ENCODE measurements around the gene KRT20.

The KRT20 gene

DNA sequence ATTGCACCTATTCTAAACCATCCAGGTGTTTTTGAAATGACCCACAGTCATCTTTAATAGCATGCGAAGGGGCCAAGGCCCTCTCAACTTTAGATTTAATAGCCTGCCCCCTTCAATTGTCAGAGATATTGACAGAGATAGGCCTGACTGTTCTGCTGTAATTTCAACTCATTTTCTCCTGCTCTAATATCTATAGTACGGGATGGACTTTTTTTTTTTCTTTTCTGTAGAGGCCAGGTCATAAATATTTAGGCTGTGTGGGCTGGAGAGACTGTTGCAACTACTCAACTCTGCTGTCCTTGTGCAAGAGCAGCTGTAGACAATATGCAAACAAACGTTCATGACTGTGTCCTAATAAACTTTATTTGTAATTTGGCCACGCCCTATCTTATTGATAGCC, 24.7 kb upstream of the KRT20 start:
- DNase-seq (ENCODE audit: low read depth) = no peak
- TF ChIP-seq, protein P1, sequence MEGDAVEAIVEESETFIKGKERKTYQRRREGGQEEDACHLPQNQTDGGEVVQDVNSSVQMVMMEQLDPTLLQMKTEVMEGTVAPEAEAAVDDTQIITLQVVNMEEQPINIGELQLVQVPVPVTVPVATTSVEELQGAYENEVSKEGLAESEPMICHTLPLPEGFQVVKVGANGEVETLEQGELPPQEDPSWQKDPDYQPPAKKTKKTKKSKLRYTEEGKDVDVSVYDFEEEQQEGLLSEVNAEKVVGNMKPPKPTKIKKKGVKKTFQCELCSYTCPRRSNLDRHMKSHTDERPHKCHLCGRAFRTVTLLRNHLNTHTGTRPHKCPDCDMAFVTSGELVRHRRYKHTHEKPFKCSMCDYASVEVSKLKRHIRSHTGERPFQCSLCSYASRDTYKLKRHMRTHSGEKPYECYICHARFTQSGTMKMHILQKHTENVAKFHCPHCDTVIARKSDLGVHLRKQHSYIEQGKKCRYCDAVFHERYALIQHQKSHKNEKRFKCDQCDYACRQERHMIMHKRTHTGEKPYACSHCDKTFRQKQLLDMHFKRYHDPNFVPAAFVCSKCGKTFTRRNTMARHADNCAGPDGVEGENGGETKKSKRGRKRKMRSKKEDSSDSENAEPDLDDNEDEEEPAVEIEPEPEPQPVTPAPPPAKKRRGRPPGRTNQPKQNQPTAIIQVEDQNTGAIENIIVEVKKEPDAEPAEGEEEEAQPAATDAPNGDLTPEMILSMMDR (conservative IDR thresholded peaks at IDR 0.05; ENCODE audit: low read depth, low read length) = no peak
- no peak overlapping the region for H3K4me3 ChIP-seq (ENCODE audit: low read length)

DNA sequence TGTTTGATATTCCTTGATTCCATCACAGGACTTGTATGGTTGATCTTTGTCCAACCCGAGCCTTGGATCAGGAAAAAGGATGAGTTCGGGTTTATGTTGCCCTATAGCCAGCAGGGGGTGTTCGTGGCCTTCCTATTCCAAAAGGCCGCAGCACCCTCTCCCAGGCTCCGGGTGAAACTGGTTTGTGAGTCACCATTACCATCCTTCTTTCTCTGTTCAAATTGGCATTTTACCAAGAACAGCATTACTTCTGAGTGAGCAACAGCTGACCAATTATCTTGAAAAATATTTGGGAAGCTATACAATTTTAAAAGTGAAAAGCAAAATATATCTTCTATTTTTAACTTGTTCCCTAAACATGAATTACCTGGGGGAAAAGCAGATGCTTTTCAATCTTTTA, 24.3 kb upstream of the KRT20 start:
- peak; percentile 86 for DNase-seq (ENCODE audit: low read depth)
- TF ChIP-seq, protein P1 (conservative IDR thresholded peaks at IDR 0.05; ENCODE audit: low read depth, low read length) = peak; percentile 80
- no peak overlapping the region for H3K4me3 ChIP-seq (ENCODE audit: low read length)

DNA sequence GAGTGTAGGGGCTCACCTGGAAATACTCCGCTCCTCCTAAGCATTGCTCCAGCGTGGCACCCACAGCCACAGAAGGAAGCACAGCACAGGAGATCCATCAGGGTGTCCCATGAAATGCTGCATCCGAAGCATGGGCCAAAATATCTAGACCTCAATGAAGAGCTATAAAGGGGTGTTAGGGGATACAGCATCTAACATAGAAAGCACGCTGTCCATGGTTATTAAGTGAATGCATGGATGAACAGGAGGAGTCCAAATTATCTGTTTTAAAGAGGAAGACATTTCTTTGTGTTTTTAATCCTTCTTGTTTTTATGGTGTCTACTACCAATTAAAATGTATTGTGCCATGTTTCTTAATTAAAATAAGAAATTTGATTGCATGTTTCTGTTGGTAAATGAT, 21.6 kb upstream of the KRT20 start:
- no peak overlapping the region for H3K4me3 ChIP-seq (ENCODE audit: low read length)
- no peak for DNase-seq (ENCODE audit: low read depth)
- TF ChIP-seq, protein P1 (conservative IDR thresholded peaks at IDR 0.05; ENCODE audit: low read depth, low read length) = no peak

DNA sequence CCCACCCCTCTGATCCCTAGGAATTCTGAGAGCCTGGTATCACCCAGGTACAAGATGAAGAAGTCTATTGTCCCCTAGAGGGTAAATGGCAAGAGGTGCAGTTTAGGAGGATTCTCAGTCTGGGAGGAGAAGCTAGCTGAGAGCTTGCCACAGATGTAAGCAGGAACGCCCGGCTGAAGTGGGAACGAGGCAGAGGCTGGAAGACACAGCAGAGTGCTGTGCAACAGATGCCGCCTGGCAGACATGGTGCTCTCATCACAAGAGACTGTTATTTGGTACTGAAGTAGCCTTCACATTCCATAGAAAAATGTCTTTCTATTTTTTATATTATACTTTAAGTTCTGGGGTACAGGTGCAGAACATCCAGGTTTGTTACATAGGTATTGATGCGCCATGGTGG, 20.3 kb upstream of the KRT20 start:
- no peak overlapping the region for H3K4me3 ChIP-seq (ENCODE audit: low read length)
- TF ChIP-seq, protein P1 (conservative IDR thresholded peaks at IDR 0.05; ENCODE audit: low read depth, low read length) = no peak
- no peak for DNase-seq (ENCODE audit: low read depth)

DNA sequence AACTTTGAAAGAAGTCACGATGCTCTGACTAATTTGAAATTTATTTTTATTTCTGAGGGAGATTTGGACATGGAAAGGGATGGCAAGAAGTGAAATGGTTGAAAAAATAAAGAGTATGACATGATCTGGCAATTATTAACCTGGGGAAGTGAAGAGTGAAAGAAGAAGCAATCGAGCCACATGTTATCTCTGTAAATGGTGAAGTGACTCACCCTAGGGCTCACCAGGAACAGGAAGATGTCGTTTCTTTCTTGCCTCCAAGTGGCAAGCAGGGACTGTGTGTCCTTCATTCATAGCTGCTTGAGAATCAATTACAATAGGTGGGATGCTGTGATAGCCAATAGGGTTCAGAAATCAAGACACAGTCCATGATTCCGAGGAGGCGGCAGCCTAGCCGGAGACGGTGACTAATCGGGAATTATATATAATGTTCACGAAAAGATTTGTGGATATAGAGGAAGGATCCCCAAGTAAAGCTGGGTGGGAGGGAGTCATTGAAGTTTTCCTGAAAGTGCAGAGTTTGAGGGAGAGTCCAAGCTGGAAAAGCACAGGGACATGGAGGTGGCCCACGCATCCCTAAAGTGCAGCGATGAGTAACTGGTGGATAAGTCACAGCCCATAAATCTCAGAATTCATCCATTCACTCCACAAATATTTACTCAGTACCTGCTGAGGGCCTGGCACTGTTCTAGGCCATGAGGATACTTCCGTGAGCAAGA, 18.2 kb upstream of the KRT20 start:
- no peak for DNase-seq (ENCODE audit: low read depth)
- H3K4me3 ChIP-seq (ENCODE audit: low read length) = no peak overlapping the region

DNA sequence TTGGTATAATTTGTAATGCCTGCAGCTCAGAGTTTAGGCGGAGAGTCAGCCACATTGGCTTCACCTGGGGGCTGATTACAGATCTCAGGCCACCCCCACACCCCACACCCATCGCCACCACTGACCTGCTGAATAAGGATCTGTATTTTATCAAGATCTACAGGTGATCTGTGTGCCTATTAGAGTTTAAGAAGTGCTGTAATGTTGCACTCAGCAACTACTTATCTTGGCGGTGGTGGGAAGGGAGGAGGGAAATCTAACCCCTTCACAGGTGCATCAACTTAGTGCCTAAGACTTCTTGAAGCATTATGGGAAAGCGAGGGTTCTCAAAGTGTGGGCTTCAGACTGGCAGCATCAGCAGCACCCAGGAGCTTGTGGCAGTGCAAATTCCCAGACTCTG, 17.5 kb upstream of the KRT20 start:
- no peak for DNase-seq (ENCODE audit: low read depth)
- H3K4me3 ChIP-seq (ENCODE audit: low read length) = no peak overlapping the region
- TF ChIP-seq, protein P1 (conservative IDR thresholded peaks at IDR 0.05; ENCODE audit: low read depth, low read length) = no peak

More for the DNA sequence above, 18.2 kb upstream of the KRT20 start:
- TF ChIP-seq, protein P1 (conservative IDR thresholded peaks at IDR 0.05; ENCODE audit: low read depth, low read length) = no peak

DNA sequence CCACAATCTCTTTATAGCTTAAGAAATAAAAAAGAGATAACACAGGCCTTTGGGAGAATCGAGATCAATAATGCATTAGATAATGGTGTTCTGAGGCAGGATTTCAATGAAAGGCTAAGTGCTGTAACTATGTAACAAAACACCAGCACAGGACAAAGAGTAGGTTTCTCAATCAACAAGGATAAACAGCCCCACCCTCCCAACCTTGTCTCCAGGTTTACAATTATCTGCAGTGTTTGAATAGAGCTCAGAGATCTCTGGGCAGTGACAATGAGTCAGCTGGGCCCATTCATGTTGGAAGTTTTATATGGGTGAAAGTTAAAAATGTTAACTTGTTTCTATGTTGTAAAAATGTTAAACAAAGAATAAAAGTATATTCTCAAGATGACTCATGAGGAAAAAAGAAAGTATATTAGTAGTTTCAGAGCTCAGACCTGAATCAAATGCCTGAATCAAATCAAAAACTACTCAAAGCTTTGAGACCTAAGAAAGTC, 17.0 kb upstream of the KRT20 start:
- no peak for DNase-seq (ENCODE audit: low read depth)
- TF ChIP-seq, protein P1 (conservative IDR thresholded peaks at IDR 0.05; ENCODE audit: low read depth, low read length) = no peak
- H3K4me3 ChIP-seq (ENCODE audit: low read length) = no peak overlapping the region
